Ovary (tissue), 9 donors: ENCODE results near the gene MARK3. TPM values are rescaled to one million over a fixed set of nuclear protein-coding genes. Genes with fewer than 3 reads are reported as not detected.

ENCODE experiments used
- DNase-seq, 5 donors: peaks; one replicate each; pipeline ENCODE4 v3.0.0-alpha.2; 2019 to 2020
- H3K27ac ChIP-seq, 2 donors: fragments of 200-600 bp; one replicate each; pipeline versions ENCODE4 v1.5.1 to v1.8.0; 2019 to 2022
- H3K27me3 ChIP-seq: fragments of 200-600 bp; one replicate; pipeline ENCODE4 v1.8.0; 2022
- H3K36me3 ChIP-seq: fragments of 200-600 bp; sonication (generic); one replicate; pipeline ENCODE4 v1.5.1; 2019
- H3K4me1 ChIP-seq: one replicate; pipeline ENCODE4 v1.8.1; 2013; ENCODE audit warnings: mild to moderate bottlenecking, moderate library complexity; ENCODE audit not compliant: insufficient read depth
- H3K4me3 ChIP-seq: fragments of 200-600 bp; sonication (generic); one replicate; pipeline ENCODE4 v1.5.1; 2017
- H3K9me3 ChIP-seq, 2 donors: fragments of 200-600 bp in 1 of 2; sonication (generic) in 1 of 2; one replicate each; pipeline versions ENCODE4 v1.5.1 to v1.8.1; 2013 to 2019; ENCODE audit warnings: mild to moderate bottlenecking in 1 of 2, moderate library complexity in 1 of 2
- EP300 ChIP-seq: sonication (generic); formaldehyde crosslinking; IDR thresholded peaks from one replicate; pipeline ENCODE4 v1.6.1; 2017; ENCODE audit warnings: antibody characterized with exemption
- POLR2A ChIP-seq: fragments of 450-650 bp; IDR thresholded peaks from one replicate; pipeline ENCODE4 v1.6.1; 2017; ENCODE audit warnings: antibody characterized with exemption, mild to moderate bottlenecking, moderate library complexity
- WGBS, 3 donors: extraction: QIAGEN DNeasy Blood & Tissue Kit in 1 of 3; methylation state at CpG; one replicate each; pipeline versions ENCODE4 v1.1.5 to v1.1.7; 2013 to 2017; 5-methylcytosine and 5-hydroxymethylcytosine counted together
- intact Hi-C, 4 donors: fragments of 100-400 bp; cut with DNase I; formaldehyde crosslinking; loops; one replicate each; pipeline versions ENCODE4 v1.11.0 to v1.15.1; 2022 to 2023
- polyA plus RNA-seq, 2 donors: library from polyadenylated mRNA; stranded (reverse); fragments of 200-250 nt in 1 of 2; fragments of 350-450 nt in 1 of 2; fragmentation: Illumina TruSeq in 1 of 2; extraction: RNeasy Lipid Tissue Mini Kit (QIAGEN cat#74804) in 1 of 2; gene quantifications; one replicate each; pipeline ENCODE4 v1.2.3, GENCODE V29; 2013 to 2014
- total RNA-seq, 7 donors: library from RNA; depleted of rRNA in 2 of 7; stranded (reverse); fragments of >200 nt in 2 of 7; fragmentation: NEBNext Ultra II Directional in 3 of 7; extraction: Animal tissue kit (Norgen Biotek cat#: 25700) in 3 of 7; gene quantifications; one replicate each; pipeline versions ENCODE4 v1.1.0 to v1.2.4, GENCODE V29; 2016 to 2023
- TF ChIP-seq, protein P1 (sequence below), 3 donors: fragments of 450-650 bp in 2 of 3; fragments of 200-600 bp in 1 of 3; IDR thresholded peaks; one replicate each; pipeline versions ENCODE4 v1.5.1 to v1.8.0; 2016 to 2022; ENCODE audit warnings: antibody characterized with exemption in 3 of 3, mild to moderate bottlenecking in 1 of 3
- donor health status: DM: no; HTN: no; CAD: no; lungs with moderate emphysema.
- donor health status: DM: no; HTN: no; CAD: no.
- donor health status: Bipolar disorder and iron deficiency.
- donor health status: DM: yes; HTN: yes; CAD: no.
- donor health status: DM: no; HTN: no; CAD: no.
- donor health status: DM: yes; HTN: yes; CAD: no.

The MARK3 gene
- total and polyA plus RNA-seq, 9 donors: 46.4 to 110 (median 71.1) TPM

DNA sequence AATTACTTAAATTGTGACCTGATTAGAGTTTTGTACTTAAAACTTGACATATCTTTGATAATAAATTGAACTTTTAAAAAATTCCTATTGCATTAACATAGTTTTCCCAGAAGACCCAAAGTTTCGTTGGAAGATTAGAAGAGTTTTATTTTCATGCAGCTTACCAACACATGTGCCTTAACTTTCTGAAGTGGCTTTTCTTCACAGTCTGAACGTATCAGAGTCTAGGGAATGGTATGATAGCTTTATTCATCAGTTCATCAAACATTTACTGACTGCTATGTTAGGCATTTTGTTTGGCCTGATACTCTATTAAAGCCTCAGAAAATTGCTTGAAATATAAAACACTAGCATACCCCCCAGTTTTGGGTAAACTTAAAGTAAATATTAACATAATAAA is 65.2 kb downstream of the MARK3 start:
- H3K9me3 ChIP-seq: no peaks in the 10 kb centered on the region
- H3K4me1 ChIP-seq: peaks cover 6% of the 10 kb centered on the region
- H3K27ac ChIP-seq: no peak overlapping the region
- no peak for TF ChIP-seq POLR2A
- TF ChIP-seq EP300: no peak
- TF ChIP-seq, protein P1, sequence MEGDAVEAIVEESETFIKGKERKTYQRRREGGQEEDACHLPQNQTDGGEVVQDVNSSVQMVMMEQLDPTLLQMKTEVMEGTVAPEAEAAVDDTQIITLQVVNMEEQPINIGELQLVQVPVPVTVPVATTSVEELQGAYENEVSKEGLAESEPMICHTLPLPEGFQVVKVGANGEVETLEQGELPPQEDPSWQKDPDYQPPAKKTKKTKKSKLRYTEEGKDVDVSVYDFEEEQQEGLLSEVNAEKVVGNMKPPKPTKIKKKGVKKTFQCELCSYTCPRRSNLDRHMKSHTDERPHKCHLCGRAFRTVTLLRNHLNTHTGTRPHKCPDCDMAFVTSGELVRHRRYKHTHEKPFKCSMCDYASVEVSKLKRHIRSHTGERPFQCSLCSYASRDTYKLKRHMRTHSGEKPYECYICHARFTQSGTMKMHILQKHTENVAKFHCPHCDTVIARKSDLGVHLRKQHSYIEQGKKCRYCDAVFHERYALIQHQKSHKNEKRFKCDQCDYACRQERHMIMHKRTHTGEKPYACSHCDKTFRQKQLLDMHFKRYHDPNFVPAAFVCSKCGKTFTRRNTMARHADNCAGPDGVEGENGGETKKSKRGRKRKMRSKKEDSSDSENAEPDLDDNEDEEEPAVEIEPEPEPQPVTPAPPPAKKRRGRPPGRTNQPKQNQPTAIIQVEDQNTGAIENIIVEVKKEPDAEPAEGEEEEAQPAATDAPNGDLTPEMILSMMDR (IDR thresholded peaks at IDR 0.05): no peak
- H3K27me3 ChIP-seq: no peaks in the 10 kb centered on the region
- H3K36me3 ChIP-seq: no peaks in the 10 kb centered on the region
- H3K4me3 ChIP-seq: no peak overlapping the region
- WGBS, 3 donors: 11 to 17% (median 17%) methylated on average over 2 of the region's 2 CpGs
- intact Hi-C loops: no loop called here
- no peak for DNase-seq

DNA sequence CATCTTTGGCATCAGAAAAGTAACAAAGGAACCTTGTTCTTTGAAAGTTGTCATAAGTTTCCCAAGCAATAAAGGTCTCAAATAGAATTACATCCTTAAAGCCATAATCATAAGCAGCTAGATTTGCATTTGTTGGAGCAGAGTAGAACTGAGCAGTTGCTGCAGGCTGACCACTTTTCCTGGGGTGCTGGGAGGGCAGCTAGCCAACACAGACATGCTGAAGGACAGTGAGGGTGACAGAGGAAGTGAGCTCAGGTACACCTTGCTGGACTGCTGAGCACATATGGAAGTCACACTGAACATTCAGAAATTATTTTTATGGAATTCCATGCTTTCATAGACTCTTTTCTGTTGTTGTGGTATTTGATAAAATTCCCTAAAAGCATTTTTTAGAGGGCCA is 66.2 kb downstream of the MARK3 start:
- DNase-seq: no peak
- intact Hi-C loops: no loop called here
- no peaks in the 10 kb centered on the region for H3K36me3 ChIP-seq
- TF ChIP-seq, protein P1 (IDR thresholded peaks at IDR 0.05): no peak
- no peak for TF ChIP-seq EP300
- TF ChIP-seq POLR2A: no peak
- no peaks in the 10 kb centered on the region for H3K27me3 ChIP-seq
- H3K4me1 ChIP-seq: peaks cover 5% of the 10 kb centered on the region
- no peaks in the 10 kb centered on the region for H3K9me3 ChIP-seq
- no peak overlapping the region for H3K4me3 ChIP-seq
- no peak overlapping the region for H3K27ac ChIP-seq

DNA sequence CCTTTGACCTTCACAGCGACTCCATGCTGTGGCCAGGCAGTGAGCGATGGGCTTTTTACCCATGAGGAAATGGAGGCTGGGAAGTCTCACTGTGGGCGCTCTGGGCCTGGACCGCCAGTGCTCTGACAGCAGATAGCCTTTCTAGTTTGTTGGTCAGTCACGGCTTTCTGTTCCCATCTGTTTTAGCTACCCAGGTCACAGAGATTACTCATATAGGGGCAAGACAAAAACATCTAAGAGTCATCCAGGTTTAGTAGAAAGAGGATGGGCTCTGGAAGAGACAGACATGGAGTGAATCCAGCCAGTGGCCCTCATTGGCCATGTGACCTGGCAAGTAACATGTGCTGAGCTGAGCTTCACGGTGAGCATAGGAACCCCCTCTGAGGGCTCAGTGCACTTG is 68.6 kb downstream of the MARK3 start:
- no peaks in the 10 kb centered on the region for H3K36me3 ChIP-seq
- no peak overlapping the region for H3K4me3 ChIP-seq
- WGBS, 3 donors: 92 to 96% (median 94%) methylated on average over 6 of the region's 6 CpGs
- H3K9me3 ChIP-seq: no peaks in the 10 kb centered on the region
- H3K27ac ChIP-seq: no peak overlapping the region
- peaks cover 3% of the 10 kb centered on the region for H3K4me1 ChIP-seq
- no peak for DNase-seq
- TF ChIP-seq, protein P1 (IDR thresholded peaks at IDR 0.05): no peak
- no peak for TF ChIP-seq EP300
- no peak for TF ChIP-seq POLR2A
- no peaks in the 10 kb centered on the region for H3K27me3 ChIP-seq
- intact Hi-C loops: no loop called here

DNA sequence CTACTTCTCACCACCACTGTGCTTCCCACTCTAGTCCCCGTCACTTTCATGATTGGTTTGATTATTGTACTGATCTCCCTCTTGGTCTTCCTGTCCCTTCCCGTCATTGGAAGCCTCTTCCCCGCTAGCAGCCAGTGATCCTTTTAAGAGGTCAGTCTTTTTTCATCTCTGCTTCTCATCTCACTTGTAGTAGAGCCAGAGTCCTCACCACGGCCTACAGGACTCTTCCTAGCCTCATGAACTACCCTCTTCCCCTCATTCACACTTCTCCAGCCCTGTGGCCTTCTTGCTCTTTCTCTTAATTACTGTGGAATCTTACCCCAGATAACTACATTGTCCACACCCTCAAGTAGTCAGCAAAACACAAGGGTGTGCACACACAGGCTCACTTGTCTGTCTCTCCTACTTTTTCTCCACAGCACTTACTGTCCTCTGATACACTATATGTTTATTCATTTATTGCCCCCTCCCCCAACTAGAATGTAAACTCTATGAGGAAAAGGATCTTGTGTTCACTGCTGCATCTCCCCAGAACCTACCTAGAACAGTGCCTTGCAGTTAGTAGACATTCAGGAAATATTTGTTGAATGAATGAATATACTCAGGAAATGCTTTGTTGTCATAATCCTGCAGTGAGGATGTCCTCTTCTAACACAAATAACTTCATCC is 71.1 kb downstream of the MARK3 start:
- Histone ChIP-seq H3K27ac (no peak overlapping the region), H3K9me3 (no peaks in the 10 kb centered on the region), H3K4me3 (no peak overlapping the region), H3K4me1 (peaks cover 3% of the 10 kb centered on the region), H3K27me3 (no peaks in the 10 kb centered on the region), H3K36me3 (no peaks in the 10 kb centered on the region)
- no peak for DNase-seq
- intact Hi-C loops: no loop called here
- WGBS, 3 donors: 88 to 89% (median 89%) methylated on average over 4 of the region's 4 CpGs
- no peak for TF ChIP-seq POLR2A
- no peak for TF ChIP-seq EP300
- TF ChIP-seq, protein P1 (IDR thresholded peaks at IDR 0.05): no peak
